Measurements from ENCODE around the gene CPEB4. TPM values are rescaled to one million over a fixed set of nuclear protein-coding genes. Genes with fewer than 3 reads are reported as not detected.

The CPEB4 gene
- total and polyA plus RNA-seq, 10 donors, result 2.3 to 107 (median 81.0) TPM

DNA sequence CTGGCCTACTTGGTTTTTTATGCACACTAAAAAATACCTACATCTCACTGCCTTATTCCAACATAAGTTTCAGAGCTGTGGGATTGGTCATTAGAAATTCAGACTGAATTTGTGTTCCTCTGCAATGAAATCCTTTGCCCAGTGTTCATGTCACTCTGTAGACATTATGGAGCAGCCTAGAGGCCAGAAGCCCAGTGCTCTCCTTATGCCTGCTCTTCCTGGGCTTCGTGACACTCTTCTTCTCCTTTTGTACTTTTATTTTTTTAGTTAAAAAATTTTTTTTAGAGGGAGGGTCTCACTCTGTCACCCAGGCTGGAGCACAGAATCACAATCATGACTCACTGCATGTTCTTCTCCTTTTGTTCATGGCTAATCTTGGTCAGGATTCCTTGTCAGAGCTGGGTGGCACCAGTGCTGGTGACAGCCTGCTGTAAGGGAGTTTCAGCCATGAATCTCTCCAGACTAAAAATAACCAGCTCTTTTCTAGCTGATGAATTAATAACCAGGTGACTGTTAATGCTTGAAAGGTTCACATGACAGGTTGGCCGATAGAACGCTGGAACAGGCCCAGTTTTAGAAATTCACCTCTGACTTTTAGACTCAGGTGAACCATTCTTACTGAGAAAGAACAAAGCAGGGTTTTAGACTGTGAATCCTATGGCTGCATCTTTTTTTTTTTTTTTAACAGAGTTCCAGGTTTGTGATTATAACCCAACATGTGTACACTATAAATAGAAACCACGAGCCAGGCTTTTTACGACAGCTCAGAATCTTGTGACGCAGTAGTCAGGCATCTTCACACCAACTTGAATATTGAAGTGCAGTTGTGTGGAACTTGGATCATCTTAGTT lies 66.7 kb downstream of the CPEB4 start:
- intact Hi-C loops (cut with DNase I; ENCODE audit: low total_unique reads), result no loop called here
- WGBS, 5 donors, result 88 to 96% (median 90%) methylated on average over 6 of the region's 6 CpGs
- H3K4me1 ChIP-seq, result no peaks in the 10 kb centered on the region
- TF ChIP-seq POLR2AphosphoS5 (IDR thresholded peaks at IDR 0.05) (no peak), POLR2A (IDR thresholded peaks at IDR 0.05) (no peak), CTCF (IDR thresholded peaks at IDR 0.05 in 8 of 11, conservative IDR thresholded peaks at IDR 0.05 in 3 of 11) (no peak)
- no peaks in the 10 kb centered on the region for H3K27me3 ChIP-seq (replicated peaks in 1 of 7)
- DNase-seq, result no peak
- H3K27ac ChIP-seq, result peak overlapping the region in 1 of 8 donors; percentile 16
- H3K9me3 ChIP-seq, result no peaks in the 10 kb centered on the region
- H3K4me3 ChIP-seq, result no peak overlapping the region
- peaks cover 0 to 95% (median 69%) of the 10 kb centered on the region in 6 donors for H3K36me3 ChIP-seq

DNA sequence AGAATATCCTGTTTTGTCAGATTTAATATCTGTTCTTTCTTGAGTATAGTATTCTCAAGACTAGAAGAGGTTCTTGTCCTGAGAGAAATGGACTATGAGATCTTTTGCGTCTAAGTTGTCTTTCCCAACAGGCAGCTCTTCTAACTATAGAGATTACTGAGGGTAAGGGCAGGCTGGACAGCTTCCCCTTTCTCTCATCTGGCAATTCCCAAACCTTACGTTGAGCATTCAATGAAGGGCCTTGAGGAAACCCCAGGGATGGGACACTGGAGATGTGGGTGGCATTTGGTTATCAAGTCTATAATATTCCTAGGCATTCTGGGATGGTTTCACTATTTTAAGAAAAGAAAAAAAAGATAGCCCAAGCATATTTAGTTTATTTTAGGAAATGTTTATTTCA lies 72.8 kb downstream of the CPEB4 start:
- intact Hi-C loops (cut with DNase I; ENCODE audit: low total_unique reads), result loop anchor here (10.0 kb wide), 1 partner anchor 666 kb away; no protein-coding TSS in a partner anchor

DNA sequence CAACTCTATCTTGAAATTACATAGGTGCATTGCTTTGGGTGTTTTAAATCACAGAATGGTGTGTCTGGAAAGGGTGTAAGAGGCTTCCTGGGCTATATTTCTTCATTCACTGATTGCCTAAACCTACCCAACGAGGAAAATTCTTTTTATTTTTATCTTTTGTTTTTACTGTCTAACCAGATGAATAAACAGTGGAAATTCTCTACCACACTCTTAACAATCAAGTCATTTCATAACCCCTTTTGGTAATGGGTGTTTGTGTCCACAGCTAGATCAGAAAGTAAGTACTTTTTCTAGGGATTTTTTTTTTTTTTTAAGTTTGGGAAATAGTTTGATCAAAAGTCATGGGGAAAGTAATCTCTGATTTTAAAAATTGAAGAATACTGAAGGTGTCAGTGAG lies 73.3 kb downstream of the CPEB4 start:
- intact Hi-C loops (cut with DNase I; ENCODE audit: low total_unique reads), result loop anchor here (10.0 kb wide), 1 partner anchor 667 kb away; no protein-coding TSS in a partner anchor
- Histone ChIP-seq H3K27ac (no peak overlapping the region), H3K4me3 (no peak overlapping the region), H3K4me1 (no peaks in the 10 kb centered on the region), H3K36me3 (peaks cover 0 to 53% (median 7%) of the 10 kb centered on the region in 6 donors), H3K9me3 (no peaks in the 10 kb centered on the region), H3K27me3 (replicated peaks in 1 of 7) (no peaks in the 10 kb centered on the region)
- TF ChIP-seq POLR2A (IDR thresholded peaks at IDR 0.05), result no peak
- no peak for TF ChIP-seq CTCF (IDR thresholded peaks at IDR 0.05 in 8 of 11, conservative IDR thresholded peaks at IDR 0.05 in 3 of 11)
- no peak for TF ChIP-seq POLR2AphosphoS5 (IDR thresholded peaks at IDR 0.05)
- DNase-seq, result no peak
- WGBS, 5 donors, result 28 to 64% (median 45%) methylated on average over 1 of the region's 1 CpG

More for the DNA sequence above, 72.8 kb downstream of the CPEB4 start:
- TF ChIP-seq POLR2AphosphoS5 (IDR thresholded peaks at IDR 0.05) (no peak), CTCF (IDR thresholded peaks at IDR 0.05 in 8 of 11, conservative IDR thresholded peaks at IDR 0.05 in 3 of 11) (no peak), POLR2A (IDR thresholded peaks at IDR 0.05) (no peak)
- H3K4me3 ChIP-seq, result no peak overlapping the region
- H3K36me3 ChIP-seq, result peaks cover 0 to 57% (median 11%) of the 10 kb centered on the region in 6 donors
- H3K27ac ChIP-seq, result no peak overlapping the region
- 53 to 87% (median 57%) methylated on average over 2 of the region's 2 CpGs for WGBS, 5 donors
- no peaks in the 10 kb centered on the region for H3K9me3 ChIP-seq
- DNase-seq, result no peak
- H3K4me1 ChIP-seq, result no peaks in the 10 kb centered on the region
- no peaks in the 10 kb centered on the region for H3K27me3 ChIP-seq (replicated peaks in 1 of 7)

GRCh38 chr5:173962436-173962972 lies 74.4 kb downstream of the CPEB4 start:
- TF ChIP-seq POLR2AphosphoS5 (IDR thresholded peaks at IDR 0.05) (no peak), POLR2A (IDR thresholded peaks at IDR 0.05) (no peak), CTCF (IDR thresholded peaks at IDR 0.05 in 8 of 11, conservative IDR thresholded peaks at IDR 0.05 in 3 of 11) (no peak)
- no peak for DNase-seq
- H3K4me1 ChIP-seq, result no peaks in the 10 kb centered on the region
- 79 to 85% (median 85%) methylated on average over 3 of the region's 3 CpGs for WGBS, 5 donors
- peaks cover 0 to 42% (median 3%) of the 10 kb centered on the region in 6 donors for H3K36me3 ChIP-seq
- H3K4me3 ChIP-seq, result no peak overlapping the region
- intact Hi-C loops (cut with DNase I; ENCODE audit: low total_unique reads), result loop anchor here (10.0 kb wide), 1 partner anchor 668 kb away; no protein-coding TSS in a partner anchor
- no peaks in the 10 kb centered on the region for H3K27me3 ChIP-seq (replicated peaks in 1 of 7)
- no peaks in the 10 kb centered on the region for H3K9me3 ChIP-seq
- no peak overlapping the region for H3K27ac ChIP-seq
